Ectodermal cell (in vitro differentiated cells): Measurements from ENCODE around the gene PIAS4.

Source experiments
- H3K27ac ChIP-seq: 2 replicates; pipeline ENCODE4 v1.7.0; 2013; ENCODE audit warnings: mild to moderate bottlenecking, low read depth, low read length; ENCODE audit not compliant: insufficient read depth, poor library complexity, severe bottlenecking
- H3K27me3 ChIP-seq: 2 replicates; pipeline ENCODE4 v1.7.0; 2013; ENCODE audit warnings: mild to moderate bottlenecking, low read length; ENCODE audit not compliant: insufficient read depth, control insufficient read depth, poor library complexity, severe bottlenecking
- H3K36me3 ChIP-seq: one replicate; pipeline ENCODE4 v1.7.0; 2013; ENCODE audit warnings: low read length; ENCODE audit not compliant: control insufficient read depth, insufficient read depth
- H3K4me1 ChIP-seq: one replicate; pipeline ENCODE4 v1.7.0; 2013; ENCODE audit warnings: low read length; ENCODE audit not compliant: control insufficient read depth, insufficient read depth
- H3K4me3 ChIP-seq: 2 replicates; pipeline ENCODE4 v1.7.0; 2013; ENCODE audit warnings: low read depth, low read length, control low read depth; ENCODE audit not compliant: insufficient read depth
- H3K9me3 ChIP-seq: 2 replicates; pipeline ENCODE4 v1.7.0; 2013; ENCODE audit warnings: mild to moderate bottlenecking, low read length, moderate library complexity; ENCODE audit not compliant: control insufficient read depth
- WGBS, 2 experiments: methylation state at CpG; one replicate each; pipeline ENCODE4 v1.1.7; 2013; ENCODE audit warnings: missing lambda C conversion rate in 2 of 2; 5-methylcytosine and 5-hydroxymethylcytosine counted together

PIAS4 gene

GRCh38 chr19:3968556-3969434 is 38.7 kb upstream of the PIAS4 start:
- no peaks in the 10 kb centered on the region for H3K27me3 ChIP-seq
- peak overlapping the region; percentile 91 for H3K27ac ChIP-seq
- H3K9me3 ChIP-seq = no peaks in the 10 kb centered on the region
- 26 to 30% methylated on average over 9 of the region's 9 CpGs for WGBS, 2 experiments
- H3K4me1 ChIP-seq = peaks cover 20% of the 10 kb centered on the region
- H3K4me3 ChIP-seq = peak overlapping the region; percentile 80
- H3K36me3 ChIP-seq = peaks cover 22% of the 10 kb centered on the region

- WGBS, 2 experiments = 16 to 19% methylated on average over 23 of the region's 23 CpGs
- Histone ChIP-seq H3K4me1 (peaks cover 20% of the 10 kb centered on the region), H3K27ac (peak overlapping the region; percentile 91), H3K27me3 (no peaks in the 10 kb centered on the region), H3K9me3 (no peaks in the 10 kb centered on the region), H3K36me3 (peaks cover 13% of the 10 kb centered on the region), H3K4me3 (peak overlapping the region; percentile 80)
These were observed 37.9 kb upstream of the PIAS4 start for GRCh38 chr19:3969435-3970312.

GRCh38 chr19:3970313-3970807 is 37.2 kb upstream of the PIAS4 start:
- Histone ChIP-seq H3K36me3 (peaks cover 10% of the 10 kb centered on the region), H3K4me1 (peaks cover 20% of the 10 kb centered on the region), H3K27me3 (no peaks in the 10 kb centered on the region), H3K27ac (peak overlapping the region; percentile 56), H3K4me3 (peak overlapping the region; percentile 80), H3K9me3 (no peaks in the 10 kb centered on the region)
- 0% methylated on average over 21 of the region's 22 CpGs for WGBS, 2 experiments

- Histone ChIP-seq H3K4me3 (peak within 1 kb of the TSS; percentile 80), H3K27me3 (no peaks in the 10 kb centered on the region), H3K36me3 (peaks cover 8% of the 10 kb centered on the region), H3K4me1 (peaks cover 20% of the 10 kb centered on the region), H3K27ac (peak within 1 kb of the TSS; percentile 56), H3K9me3 (no peaks in the 10 kb centered on the region)
- 0 to 1% methylated on average over 73 of the region's 73 CpGs for WGBS, 2 experiments
These were observed 36.5 kb upstream of the PIAS4 start, which contains the start of gene DAPK3 for GRCh38 chr19:3970808-3971598. Gene DAPK3 (minus strand): TSS chr19:3971099. CDS start chr19:3969735, 1,364 bp downstream.

GRCh38 chr19:3975144-3975543 is 32.4 kb upstream of the PIAS4 start:
- Histone ChIP-seq H3K27me3 (no peaks in the 10 kb centered on the region), H3K36me3 (peaks cover 41% of the 10 kb centered on the region), H3K4me3 (no peak overlapping the region), H3K9me3 (no peaks in the 10 kb centered on the region), H3K27ac (no peak overlapping the region), H3K4me1 (no peaks in the 10 kb centered on the region)
- 90 to 98% methylated on average over 8 of the region's 8 CpGs for WGBS, 2 experiments

GRCh38 chr19:3975637-3976087 is 31.9 kb upstream of the PIAS4 start:
- WGBS, 2 experiments = 93 to 95% methylated on average over 14 of the region's 14 CpGs
- H3K36me3 ChIP-seq = peaks cover 46% of the 10 kb centered on the region

GRCh38 chr19:3976495-3977241 is 30.9 kb upstream of the PIAS4 start:
- Histone ChIP-seq H3K4me1 (no peaks in the 10 kb centered on the region), H3K9me3 (no peaks in the 10 kb centered on the region), H3K27me3 (no peaks in the 10 kb centered on the region), H3K36me3 (peaks cover 56% of the 10 kb centered on the region), H3K4me3 (no peak overlapping the region), H3K27ac (no peak overlapping the region)
- 95 to 96% methylated on average over 29 of the region's 29 CpGs for WGBS, 2 experiments

More at GRCh38 chr19:3975637-3976087, 31.9 kb upstream of the PIAS4 start:
- Histone ChIP-seq H3K9me3 (no peaks in the 10 kb centered on the region), H3K4me1 (no peaks in the 10 kb centered on the region), H3K27ac (no peak overlapping the region), H3K27me3 (no peaks in the 10 kb centered on the region), H3K4me3 (no peak overlapping the region)

GRCh38 chr19:3977242-3978143 is 30.0 kb upstream of the PIAS4 start:
- Histone ChIP-seq H3K9me3 (no peaks in the 10 kb centered on the region), H3K27me3 (no peaks in the 10 kb centered on the region), H3K4me1 (no peaks in the 10 kb centered on the region), H3K36me3 (peaks cover 64% of the 10 kb centered on the region), H3K4me3 (no peak overlapping the region), H3K27ac (no peak overlapping the region)
- 96 to 97% methylated on average over 59 of the region's 59 CpGs for WGBS, 2 experiments
